GM19468 (cell line): Measurements from ENCODE around the gene CFH.
"Not testable (repeated sequence)": the region's sequence is repeated elsewhere in the genome, so short reads cannot be mapped to it uniquely, and the experiment has no call there.

ENCODE experiments used
- ATAC-seq: cut with Tn5 transposase; IDR thresholded peaks from one replicate; pipeline ENCODE4 v1.9.1; 2021; ENCODE audit warnings: mild to moderate bottlenecking, moderate library complexity, moderate number of reproducible peaks; ENCODE audit not compliant: unreplicated experiment; ENCODE audit errors: extremely low read depth

The CFH gene

DNA sequence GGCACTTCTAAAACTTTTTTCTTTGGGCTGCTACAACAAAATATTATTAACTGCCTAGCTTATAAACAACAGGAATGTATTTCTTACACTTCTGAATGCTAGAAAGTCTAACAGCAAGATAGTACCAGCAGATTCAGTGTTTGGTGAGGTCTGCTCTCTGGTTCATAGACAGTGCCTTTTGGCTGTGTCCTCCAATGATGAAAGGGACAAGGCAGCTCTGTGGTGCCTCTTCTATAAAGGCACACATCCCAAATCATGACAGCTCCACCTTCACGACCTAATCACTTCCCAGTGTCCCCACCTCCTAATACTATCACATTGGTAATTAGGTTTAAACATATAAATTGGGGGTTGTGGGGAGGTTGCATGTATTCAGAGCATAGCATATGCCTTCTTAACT is 9.5 kb downstream of the CFH start:
- no peak for ATAC-seq

DNA sequence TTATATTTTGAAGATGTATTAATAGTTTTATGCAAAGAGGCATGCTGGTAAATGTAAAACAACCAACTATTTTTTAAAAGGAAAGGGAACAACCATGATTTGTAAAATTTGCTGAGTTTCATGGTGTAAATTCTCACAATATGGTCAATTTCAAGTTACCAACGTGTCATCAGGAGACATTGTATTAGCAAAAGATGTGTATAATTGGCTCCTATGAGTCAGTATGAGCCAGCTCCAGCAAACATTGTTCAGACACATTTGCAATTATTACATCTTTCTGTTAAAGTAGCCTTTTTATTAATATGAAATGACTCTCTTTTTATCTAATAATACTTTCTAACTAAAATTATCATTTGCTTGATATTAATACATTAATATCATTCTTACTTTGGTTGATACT is 15.3 kb downstream of the CFH start:
- no peak for ATAC-seq

DNA sequence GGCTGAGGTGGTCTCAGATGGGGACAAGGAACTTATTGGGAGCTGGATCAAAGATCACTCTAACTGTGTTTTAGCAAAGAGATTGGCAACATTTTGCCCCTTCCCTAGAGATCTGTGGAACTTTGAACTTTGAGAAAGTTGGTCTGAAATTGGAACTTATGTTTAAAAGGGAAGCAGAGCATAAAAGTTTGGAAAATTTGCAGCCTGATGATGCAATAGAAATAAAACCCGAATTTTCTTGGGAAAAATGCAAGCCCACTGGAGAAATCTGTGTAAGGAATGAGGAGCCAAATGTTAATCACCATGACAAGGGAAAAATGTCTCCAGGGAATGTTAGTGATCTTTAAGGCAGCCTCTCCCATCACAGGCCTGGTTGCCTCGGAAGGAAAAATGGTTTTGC is 17.2 kb downstream of the CFH start:
- ATAC-seq: no peak

DNA sequence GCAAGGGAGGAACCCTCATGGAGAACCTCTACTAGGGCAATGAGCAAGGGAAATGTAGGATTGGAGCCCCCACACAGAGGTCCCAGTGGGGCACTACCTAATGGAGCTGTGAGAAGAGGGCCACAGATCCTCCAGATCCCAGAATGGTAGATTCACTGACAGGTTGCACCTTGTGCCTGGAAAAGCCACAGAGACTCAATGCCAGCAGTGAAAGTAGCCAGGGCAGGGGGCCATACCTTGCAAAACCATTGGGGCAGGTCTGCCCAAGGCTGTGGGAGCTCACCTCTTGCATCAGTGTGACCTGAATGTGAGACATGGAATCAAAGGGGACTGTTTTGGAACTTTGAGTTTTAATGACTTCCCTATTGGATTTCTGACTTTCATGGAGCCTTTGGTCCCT is 17.9 kb downstream of the CFH start:
- no peak for ATAC-seq

DNA sequence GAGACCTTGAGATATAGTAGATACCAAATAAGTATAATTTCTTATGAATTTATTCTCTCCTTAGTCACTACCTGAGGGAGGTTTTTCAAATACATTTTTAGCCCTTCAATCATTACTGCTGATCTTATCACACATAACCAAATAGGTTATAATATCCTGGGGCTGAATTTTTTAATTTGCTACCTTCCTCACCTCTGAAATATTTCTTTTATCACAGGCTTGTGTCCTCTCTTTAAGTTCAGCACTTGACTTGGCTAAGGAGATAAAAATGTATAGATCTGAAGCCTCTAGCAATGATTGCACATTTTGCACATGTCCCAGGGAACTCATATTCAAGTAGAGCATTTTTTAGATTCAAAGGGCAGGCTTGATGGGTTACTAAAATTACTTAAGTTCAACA is 23.1 kb downstream of the CFH start:
- ATAC-seq: no peak

DNA sequence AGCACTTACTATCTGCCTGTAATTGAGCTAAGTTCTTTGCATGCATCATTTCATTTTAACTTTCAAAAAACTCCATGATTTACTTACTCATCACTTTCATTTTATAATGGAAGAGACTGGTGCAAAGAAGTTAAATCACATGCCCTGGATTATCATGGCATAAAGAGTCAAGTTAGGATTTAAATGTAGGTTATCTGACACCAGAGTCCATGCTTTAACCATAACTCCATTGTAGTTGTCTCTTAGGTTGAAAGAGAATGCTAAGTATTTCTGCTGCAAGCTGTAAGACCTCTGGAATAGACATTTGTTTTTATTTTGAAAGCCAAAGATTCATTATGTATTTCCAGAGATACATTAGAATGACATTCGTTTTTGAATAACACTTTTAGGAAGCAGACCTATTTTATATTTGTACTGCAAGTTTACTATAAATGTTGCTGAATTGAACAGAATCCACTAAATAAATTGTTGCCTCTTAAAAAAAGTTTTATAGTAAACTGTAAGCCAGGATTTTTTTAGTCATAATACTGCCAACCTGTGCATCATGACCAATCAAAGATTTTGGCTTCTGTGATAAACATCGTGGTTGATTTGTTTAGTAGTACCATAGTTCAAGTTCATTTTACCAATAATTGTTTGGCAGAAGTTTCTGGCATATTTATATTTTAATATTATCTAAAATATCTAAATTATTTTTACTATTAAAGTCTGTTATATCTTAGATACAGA is 26.1 kb downstream of the CFH start:
- ATAC-seq: no peak

DNA sequence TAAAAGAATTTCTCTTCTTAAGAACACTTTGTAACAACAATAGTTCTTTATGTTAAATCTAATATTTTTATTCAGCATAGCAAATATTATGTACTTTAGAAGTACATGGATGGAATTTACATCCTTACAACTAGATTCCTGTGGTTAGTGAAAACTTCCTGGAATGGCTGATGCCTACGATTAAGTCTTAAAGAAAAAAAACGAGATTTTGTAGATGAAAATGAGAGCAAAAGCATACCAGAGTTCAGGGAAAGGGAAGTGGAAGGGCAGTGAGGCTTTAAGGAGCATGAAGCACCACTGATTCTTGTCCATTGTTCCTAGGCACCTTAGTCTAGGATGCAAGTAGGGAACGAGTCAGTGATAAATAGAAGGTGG is 26.7 kb downstream of the CFH start:
- no peak for ATAC-seq

DNA sequence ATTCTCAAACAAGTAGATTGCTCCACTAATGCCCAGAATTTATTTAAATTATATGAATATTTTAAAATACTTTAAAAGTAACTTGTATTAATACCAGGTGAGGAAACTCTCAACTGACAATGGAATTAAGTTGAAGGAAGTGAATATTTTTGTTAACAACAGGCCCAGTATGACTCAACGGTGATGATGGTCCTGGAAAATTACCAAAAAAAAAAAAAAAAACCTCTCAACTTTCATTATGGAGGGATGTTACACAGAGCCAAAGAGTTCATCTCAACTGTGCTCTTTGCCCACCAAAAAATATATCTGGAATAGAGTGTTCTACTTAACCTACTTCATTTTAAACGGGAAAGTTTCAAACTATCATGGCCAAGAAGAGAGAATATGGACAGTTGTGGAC is 28.3 kb downstream of the CFH start:
- ATAC-seq: no peak

DNA sequence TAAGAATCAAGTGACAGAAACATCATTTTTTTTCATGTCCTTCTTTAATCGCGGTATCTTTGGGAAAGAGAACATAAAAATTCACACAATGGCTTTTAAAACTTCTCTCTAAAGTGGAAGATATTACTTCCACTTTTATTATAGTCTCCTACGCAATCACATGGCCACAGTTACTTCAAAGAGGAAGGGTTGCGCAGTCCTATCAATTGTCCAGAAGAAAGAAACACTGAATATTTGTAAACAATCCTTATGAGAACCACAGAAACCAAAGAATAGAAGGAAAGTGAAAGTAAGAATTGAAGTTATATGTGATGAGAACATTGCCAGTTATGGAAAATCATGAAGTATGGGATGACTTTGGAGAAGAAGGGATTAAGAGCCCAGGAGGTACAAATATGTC is 32.6 kb downstream of the CFH start:
- no peak for ATAC-seq

DNA sequence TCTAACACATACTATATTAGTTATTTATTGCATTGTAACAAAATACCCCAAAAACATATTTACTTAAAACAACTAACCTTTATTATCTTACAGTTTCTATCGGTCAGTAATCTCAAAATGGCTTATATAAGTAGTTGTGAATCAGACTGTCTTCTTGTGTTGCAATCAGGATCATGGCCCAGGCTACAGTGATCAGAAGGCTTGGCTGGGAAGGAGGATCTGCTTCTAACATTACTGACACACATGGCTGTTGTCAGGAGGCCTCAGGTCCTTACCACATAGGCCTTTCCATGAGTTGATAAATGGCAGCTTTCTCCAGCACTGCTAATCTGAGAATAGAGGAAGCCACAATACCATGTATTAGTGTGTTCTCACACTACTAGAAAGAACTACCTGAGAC is 33.7 kb downstream of the CFH start:
- no peak for ATAC-seq

DNA sequence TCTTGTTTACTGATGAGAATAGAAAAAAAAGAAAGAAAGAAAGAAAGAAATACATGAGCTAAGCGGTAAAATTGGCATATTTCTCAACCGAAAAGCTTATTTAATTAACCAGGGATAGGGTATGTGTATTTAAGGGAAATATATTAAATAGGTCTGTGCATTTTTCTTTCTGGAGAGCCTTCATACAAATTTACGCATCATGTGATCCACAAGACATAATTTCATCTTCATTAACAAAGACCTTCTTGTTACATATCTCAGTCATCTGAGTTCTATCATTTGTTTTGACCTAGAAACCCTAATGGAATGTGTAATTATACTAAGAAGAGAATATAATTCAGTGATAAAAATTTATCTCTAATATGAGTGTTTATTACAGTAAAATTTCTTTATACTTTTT is 37.2 kb downstream of the CFH start:
- ATAC-seq: no peak

DNA sequence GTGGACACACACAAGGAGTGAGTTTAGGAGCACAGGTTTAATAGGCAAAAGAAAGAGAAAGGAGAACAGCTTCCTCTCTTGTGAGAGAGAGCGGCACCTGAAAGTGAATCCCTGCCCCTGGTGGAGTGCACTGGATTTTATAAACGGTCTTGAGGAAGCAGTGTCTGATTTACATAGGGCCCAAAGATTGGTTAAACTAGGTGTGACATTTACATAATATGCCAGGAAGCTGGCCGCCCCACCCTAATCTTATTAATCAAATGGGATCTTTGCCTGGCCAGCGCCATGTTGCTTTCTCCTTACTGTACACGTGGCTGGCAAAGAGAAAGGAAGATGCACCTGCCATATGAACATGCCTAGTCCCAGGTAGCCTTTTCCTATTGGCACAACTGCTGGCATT is 38.7 kb downstream of the CFH start:
- ATAC-seq: no peak

DNA sequence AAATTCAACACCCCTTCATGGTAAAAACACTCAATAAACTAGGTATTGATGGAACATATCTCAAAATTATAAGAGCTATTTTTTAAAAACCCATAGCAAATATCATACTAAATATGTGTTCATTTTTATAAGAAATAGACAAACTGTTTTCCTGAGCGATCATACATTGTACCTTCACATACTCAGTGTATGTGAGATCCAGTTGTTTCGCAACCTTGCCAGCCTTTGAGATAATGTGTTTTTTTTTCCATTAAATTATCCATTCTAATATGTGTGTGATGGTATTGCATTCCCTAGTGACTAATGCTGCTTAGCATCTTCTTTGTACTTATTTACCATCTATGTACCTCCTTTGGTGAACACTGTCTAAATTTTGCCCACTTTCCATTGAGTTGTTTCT is 47.1 kb downstream of the CFH start:
- no peak for ATAC-seq

DNA sequence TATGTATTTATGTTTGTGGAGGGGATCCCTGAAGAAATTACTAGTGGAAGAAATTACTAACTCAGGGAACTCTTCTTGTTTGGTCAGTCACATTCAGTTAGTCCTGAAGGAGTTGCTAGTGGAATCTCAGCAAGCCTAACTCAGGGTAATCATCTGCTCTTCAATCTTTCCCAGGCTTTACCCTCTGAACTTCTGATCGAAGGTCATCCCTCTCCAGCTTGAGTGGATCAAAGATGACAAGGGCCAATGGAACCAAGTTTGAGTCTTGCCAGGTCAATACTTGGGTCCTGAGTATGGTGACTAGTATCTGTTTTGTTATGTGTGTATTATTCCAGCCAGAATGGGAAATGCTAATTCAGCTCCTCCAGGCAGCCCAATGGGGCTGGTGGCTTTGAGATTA is 49.3 kb downstream of the CFH start:
- ATAC-seq: no peak

DNA sequence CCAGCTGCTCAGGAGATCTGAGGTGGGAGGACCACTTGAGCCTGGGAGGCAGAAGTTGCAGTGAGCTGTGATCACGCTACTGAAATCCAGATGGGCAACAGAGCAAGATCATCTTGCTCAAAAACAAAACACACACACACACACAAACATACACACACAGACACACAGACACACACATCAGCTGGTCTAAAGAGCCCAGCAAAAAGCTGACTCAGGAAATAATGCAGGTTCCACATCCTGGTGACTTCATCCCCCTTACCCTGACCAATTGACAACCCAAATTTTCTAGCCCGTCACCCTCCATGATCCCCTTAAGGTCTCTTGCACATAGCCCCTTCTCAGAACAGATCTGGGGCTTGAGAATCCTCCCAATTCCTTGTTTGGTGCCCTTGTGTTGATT is 58.0 kb downstream of the CFH start:
- not testable (repeated sequence) for ATAC-seq

DNA sequence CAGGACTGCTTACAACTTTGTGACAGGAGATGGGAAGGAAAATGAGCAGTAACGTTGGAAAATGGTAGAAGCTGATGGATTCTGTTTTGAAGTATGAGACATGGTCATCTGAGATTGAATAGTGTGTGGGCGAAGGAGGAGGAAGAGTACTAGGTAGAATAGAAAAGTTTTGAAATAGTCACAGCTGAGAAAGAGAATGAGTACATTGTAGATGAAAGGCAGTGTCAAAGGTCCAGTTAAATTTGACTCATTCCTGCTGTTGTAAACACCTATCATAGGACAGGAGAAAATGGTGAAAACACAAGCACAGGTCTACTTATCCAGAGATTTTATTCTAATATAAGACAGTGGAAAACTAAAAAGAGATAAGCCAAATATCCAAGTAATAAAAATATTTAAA is 66.0 kb downstream of the CFH start:
- no peak for ATAC-seq

DNA sequence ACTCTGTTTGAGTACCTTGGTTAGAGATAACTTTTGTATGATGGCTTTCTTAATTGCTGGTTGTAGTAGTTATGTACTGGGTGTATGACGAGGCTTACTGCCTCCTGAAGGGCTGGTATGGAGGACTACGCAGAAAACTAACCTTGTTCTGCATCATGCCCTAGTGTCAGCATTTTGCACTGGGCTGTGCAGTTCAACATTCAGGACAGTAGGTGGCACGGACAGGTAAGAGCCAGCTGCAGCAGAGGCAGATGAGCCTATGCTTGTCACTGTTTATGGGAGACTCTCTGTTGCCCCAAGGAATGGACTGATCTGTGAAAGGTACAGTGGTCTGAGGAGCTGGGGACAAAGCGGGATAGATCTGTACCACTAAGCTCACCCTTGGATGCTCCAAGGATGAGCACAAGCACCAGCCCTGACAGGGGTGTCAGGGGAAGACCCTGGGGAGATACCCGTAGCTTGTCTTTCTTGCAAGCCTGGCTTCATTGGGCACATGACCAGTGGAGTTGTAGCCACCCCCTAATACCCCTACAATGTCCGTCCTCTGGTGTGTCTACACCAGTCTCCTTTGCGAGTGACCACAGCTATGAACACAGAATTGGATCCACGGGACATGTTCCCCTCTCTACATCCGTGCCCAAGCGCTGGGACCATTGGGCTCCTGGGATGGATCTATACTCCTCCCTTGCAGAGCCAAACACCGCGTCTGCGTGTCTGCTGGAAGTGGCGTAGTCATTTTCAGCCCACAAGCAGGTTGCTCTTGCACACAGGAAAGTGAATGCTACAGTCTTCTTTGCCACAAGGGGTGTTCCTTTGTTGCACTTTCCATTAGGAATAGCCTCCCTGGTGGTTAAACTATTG is 71.7 kb downstream of the CFH start:
- ATAC-seq: peak; percentile 98

DNA sequence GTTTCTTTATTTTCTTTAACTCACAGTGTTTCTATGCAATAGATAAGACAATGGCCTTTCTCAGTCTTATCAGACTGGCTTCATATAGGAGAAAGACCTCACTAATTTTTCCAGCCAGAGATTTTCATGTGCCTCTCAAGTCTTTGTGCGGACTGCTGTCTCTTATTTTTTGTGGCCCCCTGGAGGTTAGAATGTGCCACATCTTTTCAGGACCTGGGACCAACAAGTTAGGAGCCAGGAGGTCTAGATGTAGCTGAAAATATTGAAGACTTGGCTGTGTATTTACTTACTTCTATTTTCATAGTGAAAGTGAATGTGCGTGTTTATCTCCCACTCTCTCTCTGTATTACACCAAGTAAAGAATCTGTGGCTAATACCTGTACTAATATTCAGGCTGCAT is 80.7 kb downstream of the CFH start:
- ATAC-seq: no peak

DNA sequence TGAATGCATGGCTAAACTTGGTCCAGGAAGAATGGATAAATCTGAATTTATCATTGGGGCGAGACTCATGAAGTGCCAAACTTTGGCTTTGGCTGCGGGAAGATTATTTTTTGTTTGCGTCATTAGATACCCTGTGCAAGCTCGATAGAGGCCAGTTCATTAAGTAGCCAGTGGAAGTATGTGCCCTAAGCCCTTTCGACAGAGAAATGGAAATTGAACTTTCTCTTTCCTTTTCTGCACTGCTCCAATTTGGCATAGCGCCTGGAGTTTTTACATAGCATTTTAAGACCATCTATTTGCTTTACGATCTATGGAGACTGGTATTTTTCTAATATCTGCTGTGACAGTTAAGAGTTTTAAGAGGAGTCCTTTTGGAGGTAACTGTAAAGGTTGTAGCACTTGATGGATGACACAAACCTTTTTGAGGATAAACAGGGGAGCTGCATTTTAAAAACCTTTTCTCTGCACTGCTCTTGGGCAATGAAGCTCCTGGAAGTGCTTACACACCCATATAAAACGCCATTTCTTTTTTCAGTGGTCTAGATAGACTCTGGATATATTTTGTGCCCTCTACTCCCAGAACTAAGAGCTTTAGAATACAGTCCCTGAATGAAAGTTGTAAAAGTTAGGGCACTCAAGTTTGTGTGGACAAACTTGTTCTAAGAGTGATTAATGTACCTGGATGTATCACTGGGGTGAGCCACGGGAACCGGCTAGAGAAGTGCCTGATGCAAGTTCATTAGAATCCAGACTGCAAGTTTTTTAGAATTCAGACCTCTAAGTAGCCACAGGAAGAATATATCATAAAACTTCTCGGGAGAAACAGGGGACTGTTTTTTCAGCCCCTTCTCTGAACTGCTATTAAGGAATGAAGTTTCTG is 81.5 kb downstream of the CFH start:
- ATAC-seq: no peak

DNA sequence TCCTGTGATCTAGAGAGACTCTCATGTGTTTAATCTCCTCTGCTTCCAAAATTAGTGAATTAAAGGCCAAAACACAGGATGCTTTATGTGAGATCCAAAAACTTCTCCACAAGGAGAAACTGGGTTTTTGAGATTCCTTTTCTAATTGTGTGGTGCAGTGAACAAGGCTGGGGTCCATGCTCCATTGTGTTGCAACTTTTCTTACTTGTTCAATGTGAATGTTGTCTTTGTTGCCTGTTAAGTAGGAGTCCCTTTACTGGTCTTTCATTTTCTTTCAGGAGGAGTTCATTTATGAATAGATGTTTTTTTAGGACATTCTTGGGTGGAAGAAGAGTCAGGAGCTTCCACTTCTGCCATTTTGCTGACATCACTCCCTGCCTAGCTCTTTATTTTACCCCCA is 82.2 kb downstream of the CFH start:
- ATAC-seq: no peak

DNA sequence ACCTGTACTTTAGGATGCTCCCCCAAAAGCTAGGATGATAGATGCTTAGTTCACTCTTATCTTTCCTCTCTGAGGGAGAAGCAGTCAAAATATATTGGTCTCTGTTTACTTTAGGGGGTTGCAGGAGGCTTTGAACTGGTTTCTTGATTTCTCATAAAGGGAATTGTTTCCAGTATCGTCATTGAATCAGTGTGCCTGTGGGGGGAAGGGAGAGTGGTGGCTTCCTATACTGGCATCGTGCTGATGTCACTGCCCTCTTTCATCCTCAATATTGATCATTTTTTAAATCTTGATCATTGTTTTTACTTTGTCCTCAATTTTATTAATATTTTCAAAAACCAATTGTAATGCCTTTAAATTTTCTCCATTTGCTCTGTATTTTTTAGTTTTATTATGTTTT is 82.6 kb downstream of the CFH start:
- ATAC-seq: no peak
